OCI-LY3 (cell line): ENCODE measurements around the gene SAMD4A.

Source experiments
- EZH2phosphoT487 ChIP-seq: fragments of 200-600 bp; shearing (Covaris generic); IDR thresholded peaks from 2 replicates; pipeline ENCODE4 v1.6.1; 2018; ENCODE audit warnings: antibody characterized with exemption, mixed run types, low read depth
- TF ChIP-seq, protein P1 (sequence below): fragments of 200-600, 300-600 bp; sonication (generic); IDR thresholded peaks from 2 replicates; pipeline ENCODE4 v1.5.1; 2014; ENCODE audit warnings: antibody characterized with exemption, low read length, low read depth

- TF ChIP-seq, protein P1, sequence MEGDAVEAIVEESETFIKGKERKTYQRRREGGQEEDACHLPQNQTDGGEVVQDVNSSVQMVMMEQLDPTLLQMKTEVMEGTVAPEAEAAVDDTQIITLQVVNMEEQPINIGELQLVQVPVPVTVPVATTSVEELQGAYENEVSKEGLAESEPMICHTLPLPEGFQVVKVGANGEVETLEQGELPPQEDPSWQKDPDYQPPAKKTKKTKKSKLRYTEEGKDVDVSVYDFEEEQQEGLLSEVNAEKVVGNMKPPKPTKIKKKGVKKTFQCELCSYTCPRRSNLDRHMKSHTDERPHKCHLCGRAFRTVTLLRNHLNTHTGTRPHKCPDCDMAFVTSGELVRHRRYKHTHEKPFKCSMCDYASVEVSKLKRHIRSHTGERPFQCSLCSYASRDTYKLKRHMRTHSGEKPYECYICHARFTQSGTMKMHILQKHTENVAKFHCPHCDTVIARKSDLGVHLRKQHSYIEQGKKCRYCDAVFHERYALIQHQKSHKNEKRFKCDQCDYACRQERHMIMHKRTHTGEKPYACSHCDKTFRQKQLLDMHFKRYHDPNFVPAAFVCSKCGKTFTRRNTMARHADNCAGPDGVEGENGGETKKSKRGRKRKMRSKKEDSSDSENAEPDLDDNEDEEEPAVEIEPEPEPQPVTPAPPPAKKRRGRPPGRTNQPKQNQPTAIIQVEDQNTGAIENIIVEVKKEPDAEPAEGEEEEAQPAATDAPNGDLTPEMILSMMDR: no peak
- no peak for TF ChIP-seq EZH2phosphoT487
These were observed 126.8 kb downstream of the SAMD4A start for GRCh38 chr14:54693761-54694160.
